GF-D8 (cell line): ENCODE measurements around the gene CTNNA2.

ENCODE experiments used
- DNase-seq: peaks from one replicate; lab custom pipeline; 2025; lab: John Stamatoyannopoulos, UW

The CTNNA2 gene

GRCh38 chr2:79935771-79936657, 423.2 kb downstream of the CTNNA2 start:
- peak; percentile 0 for DNase-seq

- no peak for DNase-seq
Observed at GRCh38 chr2:79936715-79937114, 423.9 kb downstream of the CTNNA2 start.

- DNase-seq, result no peak
Observed at GRCh38 chr2:79938648-79939047, 425.8 kb downstream of the CTNNA2 start.

- no peak for DNase-seq
Observed at GRCh38 chr2:79940364-79940763, 427.5 kb downstream of the CTNNA2 start.

DNA sequence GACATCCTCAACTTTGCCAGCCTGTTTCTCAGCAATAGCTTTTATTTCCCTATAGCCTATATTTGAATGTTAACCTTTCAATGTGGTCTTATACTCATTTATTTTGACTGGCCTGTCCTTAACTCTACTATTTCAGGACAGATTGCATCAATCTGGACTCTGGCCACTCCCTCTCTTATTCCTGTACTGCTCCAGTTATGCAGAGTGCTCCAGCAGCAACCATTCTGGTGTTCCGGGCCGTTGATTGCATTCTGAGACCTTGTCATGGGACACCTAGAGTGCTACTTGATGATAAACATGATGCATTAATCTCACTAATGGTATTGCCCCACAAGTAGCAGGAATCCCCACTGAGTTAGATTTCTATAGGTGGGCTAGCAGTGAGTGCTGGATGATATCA, 428.3 kb downstream of the CTNNA2 start:
- DNase-seq, result no peak

DNA sequence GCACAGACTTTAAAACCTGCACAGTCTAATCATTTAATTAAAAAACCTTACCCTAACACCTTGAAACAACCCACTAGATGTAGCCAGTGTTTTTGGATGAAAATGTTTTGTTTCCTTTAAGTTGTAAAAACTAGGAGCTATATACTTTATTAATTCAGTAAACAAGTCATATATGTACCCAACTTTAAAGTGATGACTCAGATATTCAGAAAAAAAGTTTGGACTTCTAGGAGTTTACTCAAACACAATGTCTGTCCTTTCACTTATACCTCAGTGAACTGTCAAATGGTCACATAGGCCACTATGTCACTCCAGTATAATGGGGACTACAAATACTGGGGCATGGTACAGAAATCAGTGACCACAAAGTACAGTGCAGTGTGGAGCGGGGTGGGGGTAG, 431.4 kb downstream of the CTNNA2 start:
- no peak for DNase-seq

DNA sequence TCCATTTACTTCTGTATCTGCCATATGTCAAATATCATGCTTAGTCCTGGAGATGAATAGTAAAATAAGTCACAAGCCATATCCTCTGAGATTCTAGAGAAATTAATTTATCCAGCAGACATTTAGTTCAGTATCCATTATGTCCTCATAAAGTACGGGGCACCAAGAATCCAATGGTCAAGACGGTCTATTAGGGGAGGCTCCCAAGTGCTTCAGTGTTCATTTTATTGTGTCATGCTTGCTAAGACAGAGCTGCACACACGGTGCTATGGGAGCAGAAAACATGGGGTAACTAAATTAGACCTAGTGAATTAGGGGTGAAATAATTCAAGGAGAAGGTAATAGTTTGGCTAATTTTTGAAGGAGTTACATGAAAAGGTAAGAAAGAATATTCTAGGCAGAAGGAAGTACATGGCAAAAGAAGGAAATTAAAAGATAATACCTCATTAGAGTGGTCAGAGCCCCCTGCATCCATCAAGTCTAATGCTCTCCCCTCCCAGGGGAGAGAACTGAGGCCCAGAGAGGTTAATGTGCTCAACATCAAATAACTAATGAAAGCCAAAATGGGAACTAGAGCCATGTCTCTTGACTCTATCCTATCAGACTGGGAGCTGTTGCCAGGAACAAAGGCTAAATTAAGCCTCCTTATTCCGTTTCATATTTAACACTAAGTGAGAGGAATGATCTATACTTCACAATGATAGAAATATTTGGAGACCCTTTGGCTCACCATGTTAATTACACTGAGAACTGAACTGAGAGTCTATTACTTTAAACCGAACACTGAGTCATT, 433.0 kb downstream of the CTNNA2 start:
- DNase-seq, result no peak

DNA sequence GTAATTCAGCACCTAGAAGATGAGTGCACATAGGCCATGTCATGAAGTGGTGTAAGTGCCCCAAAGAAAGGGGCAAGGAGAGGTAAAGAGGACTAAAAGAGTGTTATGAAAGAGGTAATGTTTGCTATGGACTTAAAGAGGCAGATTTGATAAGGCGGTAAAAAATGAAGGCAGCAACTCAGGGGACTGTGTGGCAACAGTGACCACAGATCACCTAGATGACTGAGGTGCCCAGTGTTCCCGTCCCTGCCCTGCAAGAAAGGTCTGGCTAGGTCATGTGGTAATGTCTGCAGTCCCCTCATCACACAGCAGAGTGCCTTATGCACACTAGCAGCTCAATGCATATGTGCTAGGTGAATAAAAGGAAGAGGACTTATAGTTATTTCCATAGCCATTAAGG, 434.9 kb downstream of the CTNNA2 start:
- no peak for DNase-seq

DNA sequence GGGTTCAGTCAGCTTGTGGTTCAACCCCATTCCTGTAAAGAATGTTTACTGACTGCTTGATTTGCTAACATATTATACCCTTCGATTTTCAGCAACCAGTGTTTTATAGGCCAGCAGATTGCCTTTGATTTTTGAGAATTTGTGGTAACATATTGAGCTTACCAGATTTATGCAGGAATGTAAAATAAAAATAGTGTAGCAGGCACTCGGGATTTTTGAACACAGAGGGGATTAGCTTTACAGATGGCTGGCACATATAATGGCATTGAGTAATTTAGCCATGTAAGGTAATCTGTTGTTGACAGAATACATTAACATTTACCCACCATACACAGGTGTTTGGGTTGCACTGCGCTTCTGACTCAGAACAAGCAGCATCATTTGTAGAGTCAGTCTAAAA, 437.7 kb downstream of the CTNNA2 start:
- DNase-seq, result no peak

DNA sequence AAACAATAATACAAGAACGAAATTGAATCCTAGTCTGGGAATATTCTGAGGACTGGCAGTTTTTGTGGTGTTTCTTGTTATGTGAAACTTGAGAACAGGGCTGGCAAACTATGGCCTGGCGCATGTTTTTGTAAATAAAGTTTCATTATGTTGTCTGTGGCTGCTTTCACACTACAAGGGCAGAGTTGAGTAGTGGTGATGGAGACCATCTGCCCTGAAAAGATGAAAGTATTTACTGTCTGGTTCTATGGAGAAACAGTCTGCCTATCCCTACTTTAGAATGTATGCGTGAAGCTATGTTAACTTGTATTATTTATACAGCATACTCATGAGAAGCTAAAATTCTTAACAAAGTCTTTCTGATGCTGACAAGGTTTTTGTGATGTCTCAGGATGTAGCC, 439.8 kb downstream of the CTNNA2 start:
- no peak for DNase-seq

- no peak for DNase-seq
Observed at GRCh38 chr2:79960035-79960434, 447.2 kb downstream of the CTNNA2 start.

DNA sequence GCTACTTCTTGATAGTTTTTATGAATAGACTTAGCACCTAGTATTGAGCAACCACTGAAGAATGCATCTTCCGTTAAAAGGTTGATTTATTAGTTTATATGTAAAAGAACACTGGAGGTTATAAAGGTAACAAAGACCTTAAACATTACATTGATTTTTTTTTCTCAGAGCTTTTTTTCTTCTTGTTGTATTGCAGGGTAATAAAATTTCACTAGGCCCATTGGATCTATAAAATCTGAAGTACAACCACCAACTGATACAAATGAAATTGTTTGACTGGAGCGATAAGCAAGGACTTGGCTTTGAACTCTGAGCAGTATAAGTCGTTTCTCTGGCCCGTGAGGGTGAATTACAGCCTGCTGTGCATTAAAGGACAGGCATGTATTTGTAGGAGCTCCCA, 447.7 kb downstream of the CTNNA2 start:
- no peak for DNase-seq

GRCh38 chr2:79964966-79965365, 452.1 kb downstream of the CTNNA2 start:
- no peak for DNase-seq

- no peak for DNase-seq
Observed at GRCh38 chr2:79966369-79966768, 453.5 kb downstream of the CTNNA2 start.

GRCh38 chr2:79966882-79967281, 454.0 kb downstream of the CTNNA2 start:
- no peak for DNase-seq

DNA sequence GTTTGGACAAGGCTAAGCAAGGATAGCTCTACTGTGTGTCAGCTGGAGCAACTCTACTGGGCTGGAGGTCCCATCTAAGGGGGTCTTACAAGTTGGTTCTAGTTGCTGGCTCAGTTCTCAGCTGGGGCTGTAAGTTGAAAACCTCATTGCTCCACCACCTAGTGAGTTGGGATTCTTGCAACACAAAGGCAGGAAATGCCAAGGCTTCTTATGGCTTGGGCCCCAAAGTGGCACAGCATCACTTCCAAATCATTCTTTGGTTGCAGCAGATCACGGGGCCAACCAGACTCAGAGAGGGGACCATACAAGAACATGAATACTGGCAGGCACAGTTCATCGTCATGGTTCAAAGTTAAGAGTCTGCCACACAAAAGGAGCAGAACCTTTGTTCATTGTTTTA, 459.0 kb downstream of the CTNNA2 start:
- no peak for DNase-seq

- DNase-seq, result no peak
Observed at GRCh38 chr2:79972661-79973060, 459.8 kb downstream of the CTNNA2 start.

DNA sequence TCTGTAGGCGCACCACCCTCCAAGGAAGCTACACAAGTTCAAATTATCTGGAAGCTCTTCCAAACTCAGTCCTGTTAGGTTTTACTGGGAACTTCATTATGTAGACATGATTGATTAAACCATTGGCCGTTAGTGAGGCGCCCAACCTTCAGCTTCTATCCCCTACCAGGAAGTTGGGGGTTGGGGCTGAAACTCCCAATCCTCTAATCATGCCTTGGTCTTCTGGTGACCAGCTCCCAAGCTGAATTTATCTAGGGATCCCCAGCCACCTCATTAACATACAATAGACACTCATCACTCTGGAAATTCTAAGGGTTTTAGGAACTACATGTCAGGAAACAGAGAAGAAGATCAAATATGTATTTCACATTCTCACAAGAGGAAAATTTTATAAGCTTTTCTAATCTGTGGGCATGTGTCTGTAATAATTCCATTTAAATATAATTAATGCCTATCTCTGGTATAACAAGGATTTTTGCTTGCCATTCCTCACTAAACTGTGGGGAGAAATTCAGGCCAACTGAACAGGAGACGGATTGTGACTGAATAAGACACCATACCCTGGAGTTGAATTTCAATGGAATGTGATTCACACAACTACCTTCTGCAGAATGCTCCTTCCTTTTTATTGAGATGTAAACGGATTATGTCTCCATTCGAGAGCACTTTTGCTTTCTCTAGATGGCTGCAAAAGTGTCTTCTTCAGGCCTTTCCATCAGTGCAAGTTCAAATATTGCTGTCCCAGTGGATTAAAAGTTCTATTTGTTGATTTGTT, 463.1 kb downstream of the CTNNA2 start:
- DNase-seq, result no peak

DNA sequence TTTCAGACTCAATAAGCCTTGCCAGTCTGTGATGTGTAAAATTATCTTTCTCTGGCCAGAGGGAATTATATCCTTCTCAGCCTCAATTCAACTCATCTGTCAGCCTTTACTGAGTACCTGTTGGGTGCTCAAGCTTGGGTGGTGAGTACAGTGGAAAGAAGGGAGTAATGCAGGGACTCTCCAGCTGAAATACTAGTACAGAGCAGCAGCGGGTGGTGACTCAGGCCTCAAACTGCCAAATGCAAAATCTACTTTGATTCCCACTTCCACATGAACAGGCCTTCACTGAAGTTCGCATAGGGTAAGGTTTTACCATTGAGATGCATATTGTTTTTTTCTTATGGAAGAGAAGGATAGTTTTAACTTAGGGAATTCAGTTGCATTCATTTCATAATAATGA, 464.9 kb downstream of the CTNNA2 start:
- no peak for DNase-seq

DNA sequence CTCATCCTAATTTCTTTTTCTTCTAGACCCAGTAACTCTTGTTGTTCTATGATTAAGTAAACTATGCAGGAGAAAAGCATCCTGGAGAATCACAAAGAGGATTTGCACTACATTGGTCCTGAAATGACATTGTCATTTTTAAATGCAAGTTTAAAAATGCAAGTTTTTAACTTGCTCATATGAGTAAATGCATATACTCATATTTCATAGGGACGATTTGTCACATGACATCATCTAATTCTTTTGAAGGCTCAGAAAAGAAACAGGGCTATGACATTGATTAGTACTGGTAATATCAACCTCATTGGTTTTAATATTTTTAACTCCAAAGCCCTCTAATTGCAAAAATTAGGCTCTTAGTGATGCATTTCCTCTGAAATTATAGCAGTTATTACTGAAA, 467.3 kb downstream of the CTNNA2 start:
- DNase-seq, result no peak

DNA sequence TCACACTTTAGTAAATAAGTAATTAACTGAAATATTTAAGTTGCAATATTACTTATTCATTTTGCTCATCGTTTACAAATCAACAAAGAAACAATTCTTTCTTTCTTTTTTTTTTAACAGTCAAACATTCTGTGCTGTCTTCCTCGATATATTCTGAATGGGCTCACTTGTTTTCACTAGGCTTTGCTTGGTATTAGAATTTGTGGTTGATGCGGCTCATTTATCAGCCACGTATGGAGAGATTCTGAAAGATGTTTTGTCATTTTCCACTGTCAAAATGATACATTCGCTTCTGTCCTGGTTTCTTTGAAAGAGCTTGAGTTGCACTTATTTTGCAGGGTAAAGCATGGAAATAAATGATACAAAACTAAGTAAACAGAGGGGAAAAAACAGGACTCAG, 468.0 kb downstream of the CTNNA2 start:
- DNase-seq, result no peak

DNA sequence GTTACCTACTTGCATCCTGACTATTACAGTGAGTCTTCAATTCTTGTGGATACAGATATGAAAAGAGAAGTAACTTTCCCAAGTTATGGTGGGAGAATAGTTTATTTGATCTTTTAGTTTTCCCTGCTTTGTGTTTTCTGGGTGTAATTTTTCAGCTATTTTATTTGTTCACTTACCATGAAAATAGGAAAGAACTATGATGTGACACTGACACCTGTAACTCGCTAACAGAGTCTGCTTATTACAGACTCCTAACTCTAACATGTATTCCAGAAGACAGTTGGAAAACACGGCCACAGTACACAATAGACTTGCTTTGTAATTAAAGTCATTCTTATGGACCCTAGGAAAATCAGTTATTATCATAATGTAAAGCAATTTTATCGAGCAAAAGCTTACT, 468.5 kb downstream of the CTNNA2 start:
- no peak for DNase-seq

- DNase-seq, result no peak
Observed at GRCh38 chr2:79982445-79982844, 469.6 kb downstream of the CTNNA2 start.
